Cardiac muscle cell (in vitro differentiated cells and primary cell): ENCODE measurements around the gene STS. TPM values are rescaled to one million over a fixed set of nuclear protein-coding genes. Genes with fewer than 3 reads are reported as not detected.

Experiments used
- polyA plus RNA-seq: library from polyadenylated mRNA; unstranded; fragments of >200 nt; fragmentation: Nextera tagmentation; extraction: Ambion mirVana; gene quantifications from 2 replicates; pipeline ENCODE4 v1.2.1, GENCODE V29; 2016
- total RNA-seq: library from RNA; depleted of rRNA; stranded (reverse); fragments of >200 nt; gene quantifications from 2 replicates; pipeline ENCODE4 v1.2.3, GENCODE V29; 2016

The STS gene
- total and polyA plus RNA-seq, 2 experiments from 2014 or later: 1.9 to 4.9 TPM

Other genes with a start within 250 kb of the STS start
- gene PUDP, start 441 bp downstream of the STS start, total RNA-seq: 96.4 and 105 TPM in 2 replicates
- 81.5 and 83.1 TPM in 2 replicates for gene PUDP, start 441 bp downstream of the STS start, polyA plus RNA-seq